ENCODE measurements around the gene CDK17.
"Not testable (repeated sequence)": the region's sequence is repeated elsewhere in the genome, so short reads cannot be mapped to it uniquely, and the experiment has no call there.

Gene CDK17

GRCh38 chr12:96425321-96425720, 25.1 kb upstream of the CDK17 start:
- Mint-ChIP-seq H3K27ac (peak overlapping the region; percentile 55), H3K27me3 (no peaks in the 10 kb centered on the region), H3K4me1 (peaks cover 58% of the 10 kb centered on the region), H3K36me3 (no peaks in the 10 kb centered on the region), H3K9me3 (no peaks in the 10 kb centered on the region), H3K4me3 (no peak overlapping the region)

- no peaks in the 10 kb centered on the region for H3K27me3 Mint-ChIP-seq
Observed at GRCh38 chr12:96424601-96425000, 24.4 kb upstream of the CDK17 start.

GRCh38 chr12:96422192-96422591, 22.0 kb upstream of the CDK17 start:
- Mint-ChIP-seq H3K27me3 (no peaks in the 10 kb centered on the region), H3K27ac (no peak overlapping the region), H3K4me1 (peaks cover 37% of the 10 kb centered on the region)

More at GRCh38 chr12:96424601-96425000, 24.4 kb upstream of the CDK17 start:
- no peak overlapping the region for H3K27ac Mint-ChIP-seq
- H3K9me3 Mint-ChIP-seq: no peaks in the 10 kb centered on the region
- peaks cover 56% of the 10 kb centered on the region for H3K4me1 Mint-ChIP-seq
- H3K36me3 Mint-ChIP-seq: no peaks in the 10 kb centered on the region
- no peak overlapping the region for H3K4me3 Mint-ChIP-seq

GRCh38 chr12:96421014-96421413, 20.8 kb upstream of the CDK17 start:
- Mint-ChIP-seq H3K4me3 (peak overlapping the region; percentile 81), H3K27ac (peak overlapping the region; percentile 93), H3K9me3 (no peaks in the 10 kb centered on the region), H3K4me1 (peaks cover 35% of the 10 kb centered on the region), H3K27me3 (no peaks in the 10 kb centered on the region), H3K36me3 (no peaks in the 10 kb centered on the region)

More at GRCh38 chr12:96422192-96422591, 22.0 kb upstream of the CDK17 start:
- no peaks in the 10 kb centered on the region for H3K9me3 Mint-ChIP-seq
- no peaks in the 10 kb centered on the region for H3K36me3 Mint-ChIP-seq
- no peak overlapping the region for H3K4me3 Mint-ChIP-seq

- Mint-ChIP-seq H3K36me3 (no peaks in the 10 kb centered on the region), H3K9me3 (no peaks in the 10 kb centered on the region), H3K27ac (no peak overlapping the region), H3K4me3 (peak overlapping the region; percentile 81), H3K27me3 (no peaks in the 10 kb centered on the region), H3K4me1 (peaks cover 28% of the 10 kb centered on the region)
Observed at GRCh38 chr12:96420277-96420835, 20.1 kb upstream of the CDK17 start.

- H3K27me3 Mint-ChIP-seq: no peaks in the 10 kb centered on the region
- H3K27ac Mint-ChIP-seq: no peak overlapping the region
- H3K9me3 Mint-ChIP-seq: no peaks in the 10 kb centered on the region
- H3K4me1 Mint-ChIP-seq: peaks cover 24% of the 10 kb centered on the region
- H3K4me3 Mint-ChIP-seq: no peak overlapping the region
- no peaks in the 10 kb centered on the region for H3K36me3 Mint-ChIP-seq
Observed at GRCh38 chr12:96419576-96420276, 19.5 kb upstream of the CDK17 start.

- H3K4me3 Mint-ChIP-seq, H3K36me3 Mint-ChIP-seq, H3K9me3 Mint-ChIP-seq, H3K27ac Mint-ChIP-seq, H3K27me3 Mint-ChIP-seq: not testable (repeated sequence)
- peaks cover 24% of the 10 kb centered on the region for H3K4me1 Mint-ChIP-seq
Observed at GRCh38 chr12:96417688-96418087, 17.4 kb upstream of the CDK17 start.

- no peak overlapping the region for H3K4me3 Mint-ChIP-seq
- peaks cover 14% of the 10 kb centered on the region for H3K4me1 Mint-ChIP-seq
- no peaks in the 10 kb centered on the region for H3K36me3 Mint-ChIP-seq
- no peaks in the 10 kb centered on the region for H3K9me3 Mint-ChIP-seq
- no peak overlapping the region for H3K27ac Mint-ChIP-seq
- no peaks in the 10 kb centered on the region for H3K27me3 Mint-ChIP-seq
Observed at GRCh38 chr12:96416033-96416799, 16.0 kb upstream of the CDK17 start.

- no peak overlapping the region for H3K4me3 Mint-ChIP-seq
- H3K36me3 Mint-ChIP-seq: no peaks in the 10 kb centered on the region
- H3K27ac Mint-ChIP-seq: no peak overlapping the region
- H3K4me1 Mint-ChIP-seq: no peaks in the 10 kb centered on the region
- H3K9me3 Mint-ChIP-seq: no peaks in the 10 kb centered on the region
- H3K27me3 Mint-ChIP-seq: no peaks in the 10 kb centered on the region
Observed at GRCh38 chr12:96414637-96415036, 14.4 kb upstream of the CDK17 start.

GRCh38 chr12:96412431-96412830, 12.2 kb upstream of the CDK17 start:
- H3K4me1 Mint-ChIP-seq: no peaks in the 10 kb centered on the region
- no peak overlapping the region for H3K27ac Mint-ChIP-seq
- H3K27me3 Mint-ChIP-seq: no peaks in the 10 kb centered on the region
- H3K4me3 Mint-ChIP-seq: no peak overlapping the region
- no peaks in the 10 kb centered on the region for H3K36me3 Mint-ChIP-seq
- no peaks in the 10 kb centered on the region for H3K9me3 Mint-ChIP-seq

GRCh38 chr12:96409731-96410130, 9.5 kb upstream of the CDK17 start:
- H3K9me3 Mint-ChIP-seq: no peaks in the 10 kb centered on the region
- H3K4me1 Mint-ChIP-seq: peaks cover 3% of the 10 kb centered on the region
- H3K27ac Mint-ChIP-seq: no peak overlapping the region
- no peaks in the 10 kb centered on the region for H3K36me3 Mint-ChIP-seq
- no peaks in the 10 kb centered on the region for H3K27me3 Mint-ChIP-seq
- H3K4me3 Mint-ChIP-seq: no peak overlapping the region

- Mint-ChIP-seq H3K36me3 (no peaks in the 10 kb centered on the region), H3K9me3 (no peaks in the 10 kb centered on the region), H3K27ac (no peak overlapping the region), H3K4me1 (peaks cover 3% of the 10 kb centered on the region), H3K4me3 (no peak overlapping the region), H3K27me3 (no peaks in the 10 kb centered on the region)
Observed at GRCh38 chr12:96408993-96409392, 8.8 kb upstream of the CDK17 start.

GRCh38 chr12:96407429-96408097, 7.3 kb upstream of the CDK17 start:
- H3K4me1 Mint-ChIP-seq, H3K36me3 Mint-ChIP-seq, H3K4me3 Mint-ChIP-seq, H3K9me3 Mint-ChIP-seq, H3K27ac Mint-ChIP-seq, H3K27me3 Mint-ChIP-seq: not testable (repeated sequence)

- Mint-ChIP-seq H3K4me3 (no peak overlapping the region), H3K27me3 (no peaks in the 10 kb centered on the region)
Observed at GRCh38 chr12:96404696-96405095, 4.5 kb upstream of the CDK17 start.

GRCh38 chr12:96403870-96404269, 3.6 kb upstream of the CDK17 start:
- no peak overlapping the region for H3K4me3 Mint-ChIP-seq
- no peaks in the 10 kb centered on the region for H3K9me3 Mint-ChIP-seq
- H3K4me1 Mint-ChIP-seq: peaks cover 18% of the 10 kb centered on the region
- H3K27me3 Mint-ChIP-seq: no peaks in the 10 kb centered on the region
- H3K36me3 Mint-ChIP-seq: no peaks in the 10 kb centered on the region
- H3K27ac Mint-ChIP-seq: no peak overlapping the region

More at GRCh38 chr12:96404696-96405095, 4.5 kb upstream of the CDK17 start:
- Mint-ChIP-seq H3K9me3 (no peaks in the 10 kb centered on the region), H3K4me1 (peaks cover 18% of the 10 kb centered on the region), H3K27ac (peak overlapping the region; percentile 12), H3K36me3 (no peaks in the 10 kb centered on the region)

GRCh38 chr12:96402522-96402921, 2.3 kb upstream of the CDK17 start:
- not testable (repeated sequence) for H3K36me3 Mint-ChIP-seq, H3K27me3 Mint-ChIP-seq, H3K4me3 Mint-ChIP-seq, H3K9me3 Mint-ChIP-seq, H3K27ac Mint-ChIP-seq
- H3K4me1 Mint-ChIP-seq: peaks cover 31% of the 10 kb centered on the region
